ENCODE results near the gene ASB11. TPM values are rescaled to one million over a fixed set of nuclear protein-coding genes. Genes with fewer than 3 reads are reported as not detected.

Gene ASB11
- total RNA-seq, 3 donors from 2014 or later = 0.09 to 0.27 (median 0.17) TPM

DNA sequence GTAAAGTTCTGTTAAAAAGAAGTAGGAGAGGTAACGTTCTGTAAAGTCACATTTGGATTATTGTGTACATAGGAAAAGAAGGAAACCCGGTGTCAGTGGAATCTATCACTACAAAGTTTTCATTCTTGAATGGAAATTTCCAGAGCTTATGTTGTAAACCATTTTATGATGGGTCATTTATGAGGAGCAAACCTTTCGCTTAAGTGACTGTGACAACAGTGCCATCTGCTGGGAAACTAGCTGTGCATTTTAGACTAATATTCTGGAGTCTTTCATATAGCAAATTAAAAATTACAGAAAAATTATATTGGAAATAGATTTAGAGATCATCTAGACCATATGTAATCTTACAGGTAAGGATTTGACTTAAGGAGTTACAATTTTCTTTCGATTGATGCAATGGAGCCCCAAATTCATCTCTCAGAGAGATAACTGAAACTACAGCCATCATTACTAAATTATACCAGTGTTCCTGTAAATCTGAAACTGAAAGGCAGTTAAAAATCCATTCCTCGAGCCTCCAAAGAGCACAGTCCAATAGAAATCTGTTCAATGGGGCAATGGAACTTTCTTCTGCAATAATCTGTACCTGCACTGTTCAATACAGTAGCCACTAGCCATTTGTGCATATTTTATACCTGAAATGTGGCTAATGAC, 72.4 kb downstream of the ASB11 start:
- DNase-seq = peak in 1 of 3 donors; percentile 76

DNA sequence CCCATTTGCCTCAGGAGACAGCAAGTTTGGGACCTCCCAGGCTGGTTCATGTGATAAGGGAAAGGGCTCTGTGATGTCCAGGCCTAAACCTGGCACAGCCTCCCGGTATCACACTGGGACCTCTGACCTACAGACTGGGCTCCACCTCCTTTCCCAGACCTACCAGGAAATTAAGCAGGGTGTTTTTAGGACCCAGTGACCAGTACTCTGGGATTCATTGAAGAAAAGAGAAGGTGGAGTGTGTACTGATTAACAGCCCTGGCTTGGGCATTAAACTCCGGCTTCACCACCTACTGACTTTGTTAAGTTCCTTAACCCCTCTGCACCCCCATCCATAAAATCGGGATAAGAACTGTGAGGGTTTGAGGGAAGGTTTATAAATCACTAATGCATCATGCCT, 74.1 kb downstream of the ASB11 start:
- ATAC-seq = peak; percentile 52
- Histone ChIP-seq H3K4me3 (no peak overlapping the region), H3K9me3 (no peaks in the 10 kb centered on the region), H3K4me1 (ENCODE audit: low read depth) (no peaks in the 10 kb centered on the region), H3K36me3 (ENCODE audit: low read depth) (no peaks in the 10 kb centered on the region)
- TF ChIP-seq, protein P1, sequence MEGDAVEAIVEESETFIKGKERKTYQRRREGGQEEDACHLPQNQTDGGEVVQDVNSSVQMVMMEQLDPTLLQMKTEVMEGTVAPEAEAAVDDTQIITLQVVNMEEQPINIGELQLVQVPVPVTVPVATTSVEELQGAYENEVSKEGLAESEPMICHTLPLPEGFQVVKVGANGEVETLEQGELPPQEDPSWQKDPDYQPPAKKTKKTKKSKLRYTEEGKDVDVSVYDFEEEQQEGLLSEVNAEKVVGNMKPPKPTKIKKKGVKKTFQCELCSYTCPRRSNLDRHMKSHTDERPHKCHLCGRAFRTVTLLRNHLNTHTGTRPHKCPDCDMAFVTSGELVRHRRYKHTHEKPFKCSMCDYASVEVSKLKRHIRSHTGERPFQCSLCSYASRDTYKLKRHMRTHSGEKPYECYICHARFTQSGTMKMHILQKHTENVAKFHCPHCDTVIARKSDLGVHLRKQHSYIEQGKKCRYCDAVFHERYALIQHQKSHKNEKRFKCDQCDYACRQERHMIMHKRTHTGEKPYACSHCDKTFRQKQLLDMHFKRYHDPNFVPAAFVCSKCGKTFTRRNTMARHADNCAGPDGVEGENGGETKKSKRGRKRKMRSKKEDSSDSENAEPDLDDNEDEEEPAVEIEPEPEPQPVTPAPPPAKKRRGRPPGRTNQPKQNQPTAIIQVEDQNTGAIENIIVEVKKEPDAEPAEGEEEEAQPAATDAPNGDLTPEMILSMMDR (IDR thresholded peaks at IDR 0.05) = no peak
- no peak for DNase-seq
- intact Hi-C loops (cut with DNase I, micrococcal nuclease) = no loop called here

More for the DNA sequence above, 72.4 kb downstream of the ASB11 start:
- H3K9me3 ChIP-seq = no peaks in the 10 kb centered on the region
- H3K4me3 ChIP-seq = no peak overlapping the region
- intact Hi-C loops (cut with DNase I, micrococcal nuclease) = no loop called here
- H3K36me3 ChIP-seq (ENCODE audit: low read depth) = no peaks in the 10 kb centered on the region
- ATAC-seq = peak; percentile 77
- no peaks in the 10 kb centered on the region for H3K4me1 ChIP-seq (ENCODE audit: low read depth)
- TF ChIP-seq, protein P1 (IDR thresholded peaks at IDR 0.05) = peak; percentile 29

DNA sequence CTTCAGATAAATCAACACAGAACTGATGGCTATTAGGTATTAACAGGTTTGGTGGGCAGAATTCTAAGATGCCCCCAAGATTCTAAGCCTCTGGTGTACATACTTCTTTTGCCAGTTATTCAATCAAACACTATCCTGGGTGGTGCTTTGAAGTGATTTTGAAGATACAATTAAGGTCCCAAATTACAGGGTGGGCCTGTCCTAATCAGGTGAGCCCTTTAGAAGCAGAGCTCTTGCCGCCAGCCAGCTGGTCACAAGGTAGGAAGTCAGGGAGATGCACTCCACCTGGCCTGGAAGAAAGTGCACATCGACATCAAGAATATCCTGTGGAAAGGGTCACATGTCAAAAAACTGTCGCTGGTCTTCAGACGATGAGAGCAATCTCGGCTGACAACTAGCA, 75.0 kb downstream of the ASB11 start:
- intact Hi-C loops (cut with DNase I, micrococcal nuclease) = no loop called here
- H3K9me3 ChIP-seq = no peaks in the 10 kb centered on the region
- H3K4me3 ChIP-seq = no peak overlapping the region
- no peak for DNase-seq
- H3K4me1 ChIP-seq (ENCODE audit: low read depth) = no peaks in the 10 kb centered on the region
- TF ChIP-seq, protein P1 (IDR thresholded peaks at IDR 0.05) = no peak
- ATAC-seq = no peak
- no peaks in the 10 kb centered on the region for H3K36me3 ChIP-seq (ENCODE audit: low read depth)

DNA sequence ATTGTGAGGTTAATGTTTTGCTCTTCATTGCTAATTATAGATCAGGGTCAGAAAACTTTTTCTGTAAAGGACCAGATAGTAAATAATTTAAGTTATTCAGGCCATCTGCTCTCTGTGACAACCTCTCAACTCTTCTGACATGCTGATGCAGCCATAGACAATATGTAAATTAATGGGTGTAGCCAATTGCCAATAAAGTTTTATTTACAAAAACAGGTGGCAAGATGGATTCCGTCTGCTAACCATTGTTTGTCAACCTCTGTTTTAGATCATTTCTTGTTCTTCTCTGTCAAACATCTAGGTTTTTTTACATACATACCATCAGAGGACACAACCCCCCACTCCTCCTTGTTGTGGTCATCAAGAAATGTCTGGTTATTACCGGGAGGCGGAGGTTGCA, 79.3 kb downstream of the ASB11 start:
- TF ChIP-seq, protein P1 (IDR thresholded peaks at IDR 0.05) = no peak
- no peaks in the 10 kb centered on the region for H3K36me3 ChIP-seq (ENCODE audit: low read depth)
- intact Hi-C loops (cut with DNase I, micrococcal nuclease) = no loop called here
- DNase-seq (no peak), ATAC-seq (no peak)
- no peaks in the 10 kb centered on the region for H3K4me1 ChIP-seq (ENCODE audit: low read depth)
- no peaks in the 10 kb centered on the region for H3K9me3 ChIP-seq
- H3K4me3 ChIP-seq = no peak overlapping the region

DNA sequence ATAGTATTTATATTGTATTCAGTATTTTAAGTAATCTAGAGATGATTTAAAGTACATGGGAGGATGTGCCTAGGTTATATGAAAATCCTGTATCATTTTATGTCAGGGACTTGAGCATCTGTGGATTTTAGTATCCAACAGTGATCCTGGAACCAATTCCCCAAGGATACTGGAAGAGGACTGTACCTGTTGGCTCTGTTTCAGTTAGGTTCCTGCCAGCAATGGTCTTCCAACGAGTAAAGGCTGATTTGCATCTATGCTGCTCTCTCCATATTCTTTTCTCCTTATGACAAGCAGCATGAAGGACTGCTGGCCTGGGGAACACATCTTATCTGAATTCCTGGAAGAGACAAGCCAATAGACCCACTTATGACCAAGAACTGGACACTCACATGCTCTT, 80.4 kb downstream of the ASB11 start:
- TF ChIP-seq, protein P1 (IDR thresholded peaks at IDR 0.05) = no peak
- no peaks in the 10 kb centered on the region for H3K36me3 ChIP-seq (ENCODE audit: low read depth)
- intact Hi-C loops (cut with DNase I, micrococcal nuclease) = no loop called here
- no peaks in the 10 kb centered on the region for H3K4me1 ChIP-seq (ENCODE audit: low read depth)
- H3K4me3 ChIP-seq = no peak overlapping the region
- no peak for ATAC-seq
- DNase-seq = no peak
- H3K9me3 ChIP-seq = no peaks in the 10 kb centered on the region
